OCI-LY1 (cell line): ENCODE data around the gene DNAH8.

ENCODE experiments used
- EZH2 ChIP-seq: fragments of 200-600 bp; sonication (generic), shearing (Covaris generic); IDR thresholded peaks from 2 replicates; pipeline ENCODE4 v1.8.0; 2017; ENCODE audit warnings: borderline replicate concordance, mixed run types, mild to moderate bottlenecking, antibody characterized with exemption, low read length, moderate library complexity, mixed read lengths
- TF ChIP-seq, protein P1 (sequence below): fragments of 200-600 bp; sonication (generic), shearing (Covaris generic); IDR thresholded peaks from 2 replicates; pipeline ENCODE4 v1.5.1; 2017; ENCODE audit warnings: mild to moderate bottlenecking, antibody characterized with exemption, low read length, moderate library complexity, mixed read lengths

DNA sequence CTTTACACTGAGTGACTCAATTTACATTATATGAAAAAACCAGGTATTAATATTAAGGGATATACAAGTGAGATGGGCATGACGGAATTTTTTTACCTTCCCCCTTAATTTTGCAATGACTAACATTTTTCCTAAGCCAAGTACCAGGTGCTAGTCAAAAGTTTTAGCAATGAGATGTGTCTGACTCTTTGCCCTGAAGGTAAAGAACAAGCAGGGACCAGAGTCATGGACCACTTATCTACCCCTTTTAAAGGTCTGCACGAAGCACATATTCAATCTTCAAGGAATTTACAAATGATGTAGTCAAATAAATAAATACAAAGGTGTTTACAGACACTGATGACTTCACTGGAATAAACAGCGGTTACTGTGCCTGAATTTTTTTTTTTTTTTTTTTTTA, 13.6 kb upstream of the DNAH8 start:
- no peak for TF ChIP-seq EZH2
- TF ChIP-seq, protein P1, sequence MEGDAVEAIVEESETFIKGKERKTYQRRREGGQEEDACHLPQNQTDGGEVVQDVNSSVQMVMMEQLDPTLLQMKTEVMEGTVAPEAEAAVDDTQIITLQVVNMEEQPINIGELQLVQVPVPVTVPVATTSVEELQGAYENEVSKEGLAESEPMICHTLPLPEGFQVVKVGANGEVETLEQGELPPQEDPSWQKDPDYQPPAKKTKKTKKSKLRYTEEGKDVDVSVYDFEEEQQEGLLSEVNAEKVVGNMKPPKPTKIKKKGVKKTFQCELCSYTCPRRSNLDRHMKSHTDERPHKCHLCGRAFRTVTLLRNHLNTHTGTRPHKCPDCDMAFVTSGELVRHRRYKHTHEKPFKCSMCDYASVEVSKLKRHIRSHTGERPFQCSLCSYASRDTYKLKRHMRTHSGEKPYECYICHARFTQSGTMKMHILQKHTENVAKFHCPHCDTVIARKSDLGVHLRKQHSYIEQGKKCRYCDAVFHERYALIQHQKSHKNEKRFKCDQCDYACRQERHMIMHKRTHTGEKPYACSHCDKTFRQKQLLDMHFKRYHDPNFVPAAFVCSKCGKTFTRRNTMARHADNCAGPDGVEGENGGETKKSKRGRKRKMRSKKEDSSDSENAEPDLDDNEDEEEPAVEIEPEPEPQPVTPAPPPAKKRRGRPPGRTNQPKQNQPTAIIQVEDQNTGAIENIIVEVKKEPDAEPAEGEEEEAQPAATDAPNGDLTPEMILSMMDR: no peak
